ENCODE measurements around the gene NMRK2. TPM values are rescaled to one million over a fixed set of nuclear protein-coding genes. Genes with fewer than 3 reads are reported as not detected.

Gene NMRK2
- total and polyA plus RNA-seq, 2 donors (not counting 1 experiment from before 2014, with no cell fraction given): not detected

DNA sequence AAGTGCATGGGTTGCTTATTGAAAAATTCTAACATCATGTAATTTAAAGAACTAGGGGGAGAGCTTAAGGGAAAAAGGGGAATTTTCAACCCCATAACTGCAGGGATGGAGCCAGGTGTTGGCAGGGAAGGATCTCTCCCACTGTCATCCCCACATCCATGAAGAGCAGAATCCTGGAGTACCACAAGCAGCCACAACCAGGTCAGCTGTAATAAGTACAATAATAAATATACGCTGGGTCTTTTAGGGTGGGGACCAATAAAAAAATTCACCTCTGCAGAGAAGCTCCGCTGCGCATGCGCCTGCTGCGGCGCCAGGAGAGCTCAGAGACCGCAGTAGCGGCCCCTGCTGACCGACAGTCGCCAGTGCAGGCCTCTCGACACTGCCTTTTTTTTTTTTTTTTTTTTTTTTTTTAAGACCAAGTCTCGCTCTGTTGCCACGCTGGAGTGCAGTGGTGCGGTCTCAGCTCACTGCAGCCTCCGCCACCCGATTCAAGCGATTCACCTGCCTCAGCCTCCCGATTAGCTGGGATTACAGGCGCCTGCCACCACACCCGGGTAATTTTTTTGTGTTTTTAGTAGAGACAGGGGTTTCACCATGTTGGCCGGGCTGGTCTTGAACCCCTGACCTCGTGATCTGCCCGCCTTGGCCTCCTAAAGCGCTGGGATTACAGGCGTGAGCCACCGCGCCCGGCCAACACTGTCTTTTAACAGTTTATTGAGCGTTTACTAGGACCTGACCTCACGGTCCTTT, 54.9 kb downstream of the NMRK2 start:
- Mint-ChIP-seq H3K27ac (peak overlapping the region; percentile 96), H3K27me3 (no peaks in the 10 kb centered on the region), H3K4me1 (peaks cover 58% of the 10 kb centered on the region), H3K9me3 (ENCODE audit: insufficient read depth) (no peaks in the 10 kb centered on the region), H3K4me3 (peak overlapping the region; percentile 98)
- peak; percentile 56 for ATAC-seq (ENCODE audit: low read depth)
- Histone ChIP-seq H3K27ac (ENCODE audit: low read length in 2 of 2) (peak overlapping the region; percentile 52 to 90), H3K4me3 (ENCODE audit: control extremely low read depth in 1 of 5, extremely low read depth in 1 of 5, insufficient read depth in 1 of 5, low read depth in 2 of 5, low read length in 4 of 5) (peak overlapping the region in 4 of 5 experiments; percentile 66 to 93 (median 72)), H3K9ac (ENCODE audit: low read length) (peak overlapping the region; percentile 80), H3K27me3 (replicated peaks in 1 of 4; ENCODE audit: control extremely low read depth in 1 of 4, control insufficient read depth in 3 of 4, insufficient read depth in 4 of 4, low read length in 3 of 4) (no peaks in the 10 kb centered on the region), H3K9me3 (ENCODE audit: control extremely low read depth in 1 of 3, control insufficient read depth in 2 of 3, insufficient read depth in 1 of 3, low read length in 2 of 3) (peaks cover 0 to 7% (median 0%) of the 10 kb centered on the region in 3 donors), H2AFZ (ENCODE audit: insufficient read depth, low read depth, low read length, poor library complexity, severe bottlenecking) (no peak overlapping the region), H4K20me1 (ENCODE audit: control insufficient read depth, insufficient read depth, low read length, poor library complexity, severe bottlenecking) (peaks cover 24% of the 10 kb centered on the region), H3K4me2 (replicated peaks; ENCODE audit: low read depth, low read length, poor library complexity, severe bottlenecking) (peak overlapping the region; percentile 76), H3K79me2 (ENCODE audit: control insufficient read depth, insufficient read depth, low read length) (peaks cover 24% of the 10 kb centered on the region), H3K36me3 (replicated peaks in 1 of 2; ENCODE audit: control extremely low read depth in 1 of 2, control insufficient read depth in 1 of 2, extremely low read depth in 1 of 2, insufficient read depth in 2 of 2, low read length in 1 of 2) (peaks cover 0 to 17% of the 10 kb centered on the region in 2 experiments), H3K4me1 (ENCODE audit: control insufficient read depth in 2 of 2, insufficient read depth in 2 of 2, low read length in 2 of 2) (peaks cover 40 to 61% of the 10 kb centered on the region in 2 donors)
- POLR2A ChIA-PET: interaction anchor here (0.6 to 1.9 kb wide), 19 partner anchors 13 to 952 kb away, joined by 3 to 15 read pairs (median 6); partner anchors contain the start of genes DAPK3, EBI3, MRPL54 and PIAS4
- 7% methylated on average over 29 of the region's 30 CpGs for WGBS (ENCODE audit: insufficient coverage)
- intact Hi-C loops (cut with micrococcal nuclease): loop anchor here (5.0 kb wide), 4 partner anchors 135 to 485 kb away; partner anchors contain the start of genes APBA3, HDGFL2, MAP2K2 and MRPL54
- no peak for TF ChIP-seq EZH2 (IDR thresholded peaks at IDR 0.05; ENCODE audit: borderline replicate concordance, insufficient read depth, low read depth, low read length, poor library complexity, severe bottlenecking)
- TF ChIP-seq, protein P1, sequence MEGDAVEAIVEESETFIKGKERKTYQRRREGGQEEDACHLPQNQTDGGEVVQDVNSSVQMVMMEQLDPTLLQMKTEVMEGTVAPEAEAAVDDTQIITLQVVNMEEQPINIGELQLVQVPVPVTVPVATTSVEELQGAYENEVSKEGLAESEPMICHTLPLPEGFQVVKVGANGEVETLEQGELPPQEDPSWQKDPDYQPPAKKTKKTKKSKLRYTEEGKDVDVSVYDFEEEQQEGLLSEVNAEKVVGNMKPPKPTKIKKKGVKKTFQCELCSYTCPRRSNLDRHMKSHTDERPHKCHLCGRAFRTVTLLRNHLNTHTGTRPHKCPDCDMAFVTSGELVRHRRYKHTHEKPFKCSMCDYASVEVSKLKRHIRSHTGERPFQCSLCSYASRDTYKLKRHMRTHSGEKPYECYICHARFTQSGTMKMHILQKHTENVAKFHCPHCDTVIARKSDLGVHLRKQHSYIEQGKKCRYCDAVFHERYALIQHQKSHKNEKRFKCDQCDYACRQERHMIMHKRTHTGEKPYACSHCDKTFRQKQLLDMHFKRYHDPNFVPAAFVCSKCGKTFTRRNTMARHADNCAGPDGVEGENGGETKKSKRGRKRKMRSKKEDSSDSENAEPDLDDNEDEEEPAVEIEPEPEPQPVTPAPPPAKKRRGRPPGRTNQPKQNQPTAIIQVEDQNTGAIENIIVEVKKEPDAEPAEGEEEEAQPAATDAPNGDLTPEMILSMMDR (IDR thresholded peaks at IDR 0.05): peak; percentile 83
- CTCF ChIA-PET: interaction anchor here (0.6 to 5.5 kb wide), 31 partner anchors 13 to 1044 kb away, joined by 3 to 50 read pairs (median 4); partner anchors contain the start of genes DAPK3, MRPL54, PIAS4 and SH3GL1
- DNase-seq: peak; percentile 94

DNA sequence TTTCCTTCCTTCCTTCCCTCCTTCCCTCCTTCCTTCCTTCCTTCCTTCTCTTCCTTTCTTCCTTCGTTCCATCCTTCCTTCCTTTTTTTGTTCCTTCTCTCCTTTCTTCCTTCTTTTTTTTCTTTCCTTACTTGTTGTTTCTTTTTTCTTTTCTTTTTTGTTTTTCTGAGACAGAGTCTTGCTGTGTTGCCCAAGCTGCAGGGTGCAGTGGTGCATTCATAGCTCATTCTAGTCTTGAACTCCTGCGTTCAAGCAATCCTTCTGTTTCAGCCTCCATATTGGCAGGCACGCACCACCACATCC, 57.9 kb downstream of the NMRK2 start:
- no peak overlapping the region for H3K4me2 ChIP-seq (replicated peaks; ENCODE audit: low read depth, low read length, poor library complexity, severe bottlenecking)
- H3K4me3 ChIP-seq (ENCODE audit: control extremely low read depth in 1 of 5, extremely low read depth in 1 of 5, insufficient read depth in 1 of 5, low read depth in 2 of 5, low read length in 4 of 5): no peak overlapping the region
- peaks cover 28 to 41% of the 10 kb centered on the region in 2 donors for H3K4me1 ChIP-seq (ENCODE audit: control insufficient read depth in 2 of 2, insufficient read depth in 2 of 2, low read length in 2 of 2)
- Mint-ChIP-seq H3K4me1 (peaks cover 31% of the 10 kb centered on the region), H3K27me3 (no peaks in the 10 kb centered on the region), H3K27ac (no peak overlapping the region), H3K9me3 (ENCODE audit: insufficient read depth) (no peaks in the 10 kb centered on the region), H3K4me3 (no peak overlapping the region)
- no peak for TF ChIP-seq EZH2 (IDR thresholded peaks at IDR 0.05; ENCODE audit: borderline replicate concordance, insufficient read depth, low read depth, low read length, poor library complexity, severe bottlenecking)
- TF ChIP-seq, protein P1 (IDR thresholded peaks at IDR 0.05): no peak
- intact Hi-C loops (cut with micrococcal nuclease): loop anchor here (1.0 kb wide), 1 partner anchor 17 kb away; the partner anchor contains the start of gene PIAS4
- peak overlapping the region; percentile 4 for H2AFZ ChIP-seq (ENCODE audit: insufficient read depth, low read depth, low read length, poor library complexity, severe bottlenecking)
- ATAC-seq (ENCODE audit: low read depth) (no peak), DNase-seq (no peak)
- ChIA-PET CTCF (interaction anchor here (0.6 to 5.5 kb wide), 7 partner anchors 8 to 150 kb away, joined by 3 to 50 read pairs (median 4); partner anchors contain the start of gene PIAS4), POLR2A (interaction anchor here (0.8 to 2.0 kb wide), 5 partner anchors 12 to 124 kb away, joined by 3 to 10 read pairs (median 7); partner anchors contain the start of gene PIAS4)
- H3K36me3 ChIP-seq (replicated peaks in 1 of 2; ENCODE audit: control extremely low read depth in 1 of 2, control insufficient read depth in 1 of 2, extremely low read depth in 1 of 2, insufficient read depth in 2 of 2, low read length in 1 of 2): no peaks in the 10 kb centered on the region
- no peaks in the 10 kb centered on the region for H3K27me3 ChIP-seq (replicated peaks in 1 of 4; ENCODE audit: control extremely low read depth in 1 of 4, control insufficient read depth in 3 of 4, insufficient read depth in 4 of 4, low read length in 3 of 4)
- H3K9ac ChIP-seq (ENCODE audit: low read length): no peak overlapping the region
- H3K9me3 ChIP-seq (ENCODE audit: control extremely low read depth in 1 of 3, control insufficient read depth in 2 of 3, insufficient read depth in 1 of 3, low read length in 2 of 3): peaks cover 0 to 7% (median 0%) of the 10 kb centered on the region in 3 donors
- 20% methylated on average over 2 of the region's 3 CpGs for WGBS (ENCODE audit: insufficient coverage)
- H3K79me2 ChIP-seq (ENCODE audit: control insufficient read depth, insufficient read depth, low read length): no peaks in the 10 kb centered on the region
- H4K20me1 ChIP-seq (ENCODE audit: control insufficient read depth, insufficient read depth, low read length, poor library complexity, severe bottlenecking): no peaks in the 10 kb centered on the region
- H3K27ac ChIP-seq (ENCODE audit: low read length in 2 of 2): no peak overlapping the region
